Adrenal gland (tissue), 12 donors: ENCODE results near the gene NAA50. TPM values are rescaled to one million over a fixed set of nuclear protein-coding genes. Genes with fewer than 3 reads are reported as not detected.
A peak's percentile ranks its signal among the peaks of the same experiment; 100 is the strongest.

Experiments
- DNase-seq, 7 donors: peaks; one replicate each; pipeline ENCODE4 v3.0.0-alpha.2; 2019 to 2020
- H3K27ac ChIP-seq, 5 donors: fragments of 200-600 bp; sonication (generic) in 4 of 5; 1 replicate in 3 of 5; 2 replicates in 2 of 5; pipeline versions ENCODE4 v1.5.1 to v1.8.0; 2016 to 2020; ENCODE audit warnings: mild to moderate bottlenecking in 1 of 5
- H3K27me3 ChIP-seq: fragments of 200-600 bp; 2 replicates; pipeline ENCODE4 v1.8.0; 2021
- H3K36me3 ChIP-seq, 2 donors: fragments of 200-600 bp; replicated peaks in 1 of 2; 1 replicate in 1 of 2; 2 replicates in 1 of 2; pipeline versions ENCODE4 v1.5.1 to v1.8.0; 2018 to 2022
- H3K4me1 ChIP-seq, 2 donors: fragments of 200-600 bp; replicated peaks in 1 of 2; 1 replicate in 1 of 2; 2 replicates in 1 of 2; pipeline versions ENCODE4 v1.5.1 to v1.8.0; 2018 to 2021
- H3K4me3 ChIP-seq, 4 donors: fragments of 200-600 bp; sonication (generic) in 3 of 4; one replicate each; pipeline ENCODE4 v1.5.1; 2016 to 2018
- H3K9me3 ChIP-seq, 3 donors: fragments of 200-600 bp; sonication (generic) in 1 of 3; replicated peaks in 1 of 3; 1 replicate in 2 of 3; 2 replicates in 1 of 3; pipeline versions ENCODE4 v1.5.1 to v1.8.0; 2016 to 2021
- CTCF ChIP-seq, 6 experiments: fragments of 450-650 bp in 4 of 6; fragments of 200-600 bp in 2 of 6; sonication (generic) in 1 of 6; IDR thresholded peaks; 1 replicate in 5 of 6; 2 replicates in 1 of 6; pipeline versions ENCODE4 v1.5.1 to v1.8.0; 2016 to 2021; ENCODE audit warnings: antibody characterized with exemption in 6 of 6, mild to moderate bottlenecking in 2 of 6, moderate library complexity in 1 of 6
- POLR2A ChIP-seq, 2 donors: fragments of 450-650 bp; IDR thresholded peaks; one replicate each; pipeline ENCODE4 v1.6.1; 2017; ENCODE audit warnings: antibody characterized with exemption in 2 of 2, mild to moderate bottlenecking in 2 of 2, moderate library complexity in 1 of 2
- WGBS, 4 donors: extraction: QIAGEN DNeasy Blood & Tissue Kit in 2 of 4; methylation state at CpG; one replicate each; pipeline versions ENCODE4 v1.1.5 to v1.1.7; 2013 to 2017; 5-methylcytosine and 5-hydroxymethylcytosine counted together
- intact Hi-C, 2 donors: fragments of 100-400 bp; cut with DNase I; formaldehyde crosslinking; loops; one replicate each; pipeline versions ENCODE4 v1.14.1 to v1.15.0; 2022 to 2023
- polyA plus RNA-seq, 3 donors: library from polyadenylated mRNA; stranded (reverse); fragments of 200-250 nt in 2 of 3; fragments of 350-450 nt in 1 of 3; fragmentation: Illumina TruSeq in 1 of 3; extraction: RNeasy Lipid Tissue Mini Kit (QIAGEN cat#74804) in 1 of 3; gene quantifications; one replicate each; pipeline ENCODE4 v1.2.3, GENCODE V29; 2013 to 2014
- total RNA-seq, 9 donors: library from RNA; depleted of rRNA in 4 of 9; stranded (reverse); fragments of >200 nt in 4 of 9; fragments of 120-200 nt in 1 of 9; fragmentation: NEBNext Ultra II Directional in 1 of 9; extraction: Animal tissue kit (Norgen Biotek cat#: 25700) in 1 of 9; gene quantifications; one replicate each; pipeline versions ENCODE4 v1.1.0 to v1.2.4, GENCODE V29; 2013 to 2023
- donor health status: healthy with polysubstance abuse.
- donor health status: Bipolar disorder and iron deficiency.
- donor health status: DM: yes; HTN: yes; CAD: no.
- donor health status: DM: no; HTN: no; CAD: no.
- donor health status: DM: no; HTN: no; CAD: no.
- donor health status: DM: yes; HTN: yes; CAD: no.

The NAA50 gene
- total and polyA plus RNA-seq, 12 donors, result 17.2 to 233 (median 114) TPM

- 11 to 19% (median 13%) methylated on average over 8 of the region's 8 CpGs for WGBS, 4 donors
- TF ChIP-seq CTCF (IDR thresholded peaks at IDR 0.05) (no peak), POLR2A (IDR thresholded peaks at IDR 0.05) (peak in 1 of 2 donors; percentile 1)
- no peaks in the 10 kb centered on the region for H3K36me3 ChIP-seq
- no peak for DNase-seq
- intact Hi-C loops, result no loop called here
- peaks cover 7 to 39% of the 10 kb centered on the region in 2 donors for H3K4me1 ChIP-seq
- H3K27me3 ChIP-seq, result no peaks in the 10 kb centered on the region
- no peaks in the 10 kb centered on the region for H3K9me3 ChIP-seq
- H3K4me3 ChIP-seq, result peak overlapping the region in 3 of 4 donors; percentile 7 to 98 (median 93)
- H3K27ac ChIP-seq, result peak overlapping the region in 4 of 5 donors; percentile 93 to 99 (median 97)
These were observed 50.6 kb downstream of the NAA50 start for GRCh38 chr3:113695431-113695785.

GRCh38 chr3:113690482-113690881 is 55.6 kb downstream of the NAA50 start:
- H3K9me3 ChIP-seq, result no peaks in the 10 kb centered on the region
- H3K27ac ChIP-seq, result no peak overlapping the region
- intact Hi-C loops, result no loop called here
- peaks cover 7 to 28% of the 10 kb centered on the region in 2 donors for H3K4me1 ChIP-seq
- H3K36me3 ChIP-seq, result no peaks in the 10 kb centered on the region
- no peaks in the 10 kb centered on the region for H3K27me3 ChIP-seq
- TF ChIP-seq POLR2A (IDR thresholded peaks at IDR 0.05), result no peak
- TF ChIP-seq CTCF (IDR thresholded peaks at IDR 0.05), result no peak
- no peak for DNase-seq
- no peak overlapping the region for H3K4me3 ChIP-seq
- 94 to 100% (median 98%) methylated on average over 3 of the region's 3 CpGs for WGBS, 4 donors

- Histone ChIP-seq H3K36me3 (no peaks in the 10 kb centered on the region), H3K27me3 (no peaks in the 10 kb centered on the region), H3K27ac (peak overlapping the region in 1 of 5 donors; percentile 19), H3K9me3 (peaks cover 0 to 4% (median 4%) of the 10 kb centered on the region in 3 donors), H3K4me1 (no peaks in the 10 kb centered on the region), H3K4me3 (no peak overlapping the region)
- intact Hi-C loops, result no loop called here
- peak in 2 of 7 donors; percentile 42 to 45 for DNase-seq
- TF ChIP-seq POLR2A (IDR thresholded peaks at IDR 0.05) (no peak), CTCF (IDR thresholded peaks at IDR 0.05) (no peak)
- WGBS, 4 donors, result 47 to 70% (median 57%) methylated on average over 2 of the region's 2 CpGs
These were observed 59.9 kb downstream of the NAA50 start for GRCh38 chr3:113685956-113686721.

- Histone ChIP-seq H3K4me3 (no peak overlapping the region), H3K36me3 (no peaks in the 10 kb centered on the region), H3K9me3 (peaks cover 0 to 4% (median 4%) of the 10 kb centered on the region in 3 donors), H3K4me1 (no peaks in the 10 kb centered on the region), H3K27me3 (no peaks in the 10 kb centered on the region), H3K27ac (no peak overlapping the region)
- intact Hi-C loops, result no loop called here
- no peak for DNase-seq
- TF ChIP-seq CTCF (IDR thresholded peaks at IDR 0.05) (no peak), POLR2A (IDR thresholded peaks at IDR 0.05) (no peak)
- 92 to 96% (median 94%) methylated on average over 5 of the region's 5 CpGs for WGBS, 4 donors
These were observed 60.9 kb downstream of the NAA50 start for GRCh38 chr3:113685124-113685523.
